Spleen (tissue), 7 donors: ENCODE measurements around the gene DCAF7.

Experiments used
- CTCF ChIP-seq, 11 experiments: fragments of 200-600 bp in 7 of 11; fragments of 450-650 bp in 4 of 11; sonication (generic) in 4 of 11; IDR thresholded peaks in 8 of 11; conservative IDR thresholded peaks in 3 of 11; 1 replicate in 7 of 11; 2 replicates in 4 of 11; pipeline versions ENCODE4 v1.4.0 to v1.8.0; 2016 to 2021; ENCODE audit warnings: antibody characterized with exemption in 11 of 11, inconsistent platforms in 4 of 11, mild to moderate bottlenecking in 1 of 11
- POLR2AphosphoS5 ChIP-seq, 3 donors: sonication (generic); formaldehyde crosslinking; IDR thresholded peaks; one replicate each; pipeline ENCODE4 v1.5.1; 2017; ENCODE audit warnings: antibody characterized with exemption in 3 of 3
- donor health status: DM: no; HTN: no; CAD: no; lungs with moderate emphysema.
- donor health status: DM: no; HTN: no; CAD: no.
- donor health status: DM: no; HTN: no; CAD: no.

- TF ChIP-seq CTCF (IDR thresholded peaks at IDR 0.05 in 8 of 11, conservative IDR thresholded peaks at IDR 0.05 in 3 of 11) (no peak), POLR2AphosphoS5 (IDR thresholded peaks at IDR 0.05) (no peak)
Measured at GRCh38 chr17:63635290-63635689, 85.0 kb downstream of the DCAF7 start.
